ENCODE results near the gene HCN2.
"Not testable (repeated sequence)": the region's sequence is repeated elsewhere in the genome, so short reads cannot be mapped to it uniquely, and the experiment has no call there.

- TF ChIP-seq CTCF (IDR thresholded peaks at IDR 0.05); PREB (CRISPR knock-in tag; IDR thresholded peaks at IDR 0.05; ENCODE audit: borderline replicate concordance); ZNF121 (CRISPR knock-in tag; IDR thresholded peaks at IDR 0.05); GABPB1 (CRISPR knock-in tag; IDR thresholded peaks at IDR 0.05); ZNF232 (CRISPR knock-in tag; IDR thresholded peaks at IDR 0.05); ATF3 (CRISPR knock-in tag; conservative IDR thresholded peaks at IDR 0.05); TEAD4 (CRISPR knock-in tag; IDR thresholded peaks at IDR 0.05); RELA (CRISPR knock-in tag; IDR thresholded peaks at IDR 0.05; ENCODE audit: borderline replicate concordance); JUN (CRISPR knock-in tag; IDR thresholded peaks at IDR 0.05); TCF7 (CRISPR knock-in tag; IDR thresholded peaks at IDR 0.05; ENCODE audit: low read depth); NFYB (CRISPR knock-in tag; conservative IDR thresholded peaks at IDR 0.05; ENCODE audit: low read depth); FOXJ3 (CRISPR knock-in tag; IDR thresholded peaks at IDR 0.05; ENCODE audit: borderline replicate concordance): not testable (repeated sequence)
These were observed 14.1 kb downstream of the HCN2 start for GRCh38 chr19:603779-604178.

Data from WTC11 (cell line).